Stimulated activated naive CD8-positive, alpha-beta T cell treated with anti-CD3 and anti-CD28 coated beads, Interleukin-15, Interleukin-2, amounts not matched to agents 100 U/mL and 50 U/mL, for 24 hours (primary cell): ENCODE results near the gene EGLN1.
A peak's percentile ranks its signal among the peaks of the same experiment; 100 is the strongest.

Source experiments
- ATAC-seq: fragments of 150-1000 bp; cut with Tn5 transposase; one replicate; pipeline ENCODE4 v1.10.0; 2021
- DNase-seq: peaks from one replicate; pipeline ENCODE4 v3.0.0; 2021

The EGLN1 gene

GRCh38 chr1:231396643-231397042 is 25.4 kb downstream of the EGLN1 start:
- ATAC-seq (no peak), DNase-seq (no peak)

GRCh38 chr1:231395998-231396390 is 26.1 kb downstream of the EGLN1 start:
- no peak for DNase-seq
- ATAC-seq = no peak

- ATAC-seq = no peak
Observed at GRCh38 chr1:231395076-231395997, 26.8 kb downstream of the EGLN1 start.

DNA sequence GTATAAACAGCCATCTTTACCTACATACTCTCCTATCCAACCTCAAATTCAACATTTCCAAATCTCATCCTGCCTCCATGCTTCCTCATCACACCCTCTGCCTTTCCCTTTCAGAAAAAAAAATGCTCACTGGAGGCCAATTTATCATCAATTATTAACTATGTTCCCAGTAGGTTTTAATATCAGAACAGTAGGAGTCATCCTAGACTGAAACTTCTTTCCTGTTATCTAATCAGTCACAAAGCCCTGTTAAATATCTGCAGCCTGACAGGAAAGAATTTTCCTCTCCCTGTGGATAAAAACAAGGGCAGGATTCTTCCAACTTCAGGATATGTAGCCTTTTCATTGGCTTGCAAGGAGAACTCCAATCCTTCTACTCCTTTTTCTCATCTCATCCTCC is 28.4 kb downstream of the EGLN1 start:
- no peak for ATAC-seq
- DNase-seq = no peak

More at GRCh38 chr1:231395076-231395997, 26.8 kb downstream of the EGLN1 start:
- DNase-seq = no peak

GRCh38 chr1:231392389-231393131 is 29.5 kb downstream of the EGLN1 start:
- DNase-seq (no peak), ATAC-seq (no peak)

DNA sequence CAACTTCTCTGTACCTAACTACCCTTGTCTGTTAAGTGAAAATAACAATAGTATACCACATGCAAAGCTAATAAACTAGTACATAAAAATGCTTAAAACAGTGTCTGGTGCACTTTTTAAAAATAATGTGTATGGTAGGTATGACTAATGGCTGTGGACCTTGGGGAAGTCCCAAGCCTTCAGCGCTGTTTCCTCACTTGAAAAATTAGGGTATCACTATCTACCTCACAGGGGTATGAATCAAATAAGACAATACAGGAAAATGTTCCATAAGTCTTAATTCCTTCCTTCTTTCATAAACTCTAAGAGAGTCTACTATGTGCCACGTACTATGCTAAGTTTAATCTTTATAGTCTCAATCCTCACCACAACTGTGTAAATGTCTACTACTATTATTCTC is 32.0 kb downstream of the EGLN1 start:
- no peak for DNase-seq
- ATAC-seq = peak; percentile 95

- DNase-seq (no peak), ATAC-seq (no peak)
Observed at GRCh38 chr1:231387770-231388669, 34.1 kb downstream of the EGLN1 start.

DNA sequence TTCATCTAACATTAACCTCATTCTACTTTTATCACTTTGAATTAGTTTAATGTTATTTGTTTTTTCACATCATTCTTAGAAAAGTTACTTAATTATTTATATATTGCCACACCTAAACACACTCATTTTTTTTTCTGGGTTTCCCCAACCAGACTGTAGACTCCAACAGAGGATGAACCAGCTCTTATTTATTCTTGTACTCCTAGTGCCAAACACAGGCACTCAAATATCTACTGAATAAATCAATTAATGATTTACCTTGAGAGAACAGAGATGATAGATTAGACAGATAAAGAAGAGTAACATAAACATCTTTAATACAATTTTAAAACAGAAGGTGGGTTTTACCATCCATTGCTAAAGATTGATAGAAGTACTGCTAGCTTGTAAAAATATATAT is 35.6 kb downstream of the EGLN1 start:
- no peak for ATAC-seq

GRCh38 chr1:231385416-231385748 is 36.7 kb downstream of the EGLN1 start:
- ATAC-seq (no peak), DNase-seq (no peak)

More for the DNA sequence above, 35.6 kb downstream of the EGLN1 start:
- DNase-seq = no peak

- ATAC-seq (no peak), DNase-seq (no peak)
Observed at GRCh38 chr1:231384696-231385415, 37.2 kb downstream of the EGLN1 start.

DNA sequence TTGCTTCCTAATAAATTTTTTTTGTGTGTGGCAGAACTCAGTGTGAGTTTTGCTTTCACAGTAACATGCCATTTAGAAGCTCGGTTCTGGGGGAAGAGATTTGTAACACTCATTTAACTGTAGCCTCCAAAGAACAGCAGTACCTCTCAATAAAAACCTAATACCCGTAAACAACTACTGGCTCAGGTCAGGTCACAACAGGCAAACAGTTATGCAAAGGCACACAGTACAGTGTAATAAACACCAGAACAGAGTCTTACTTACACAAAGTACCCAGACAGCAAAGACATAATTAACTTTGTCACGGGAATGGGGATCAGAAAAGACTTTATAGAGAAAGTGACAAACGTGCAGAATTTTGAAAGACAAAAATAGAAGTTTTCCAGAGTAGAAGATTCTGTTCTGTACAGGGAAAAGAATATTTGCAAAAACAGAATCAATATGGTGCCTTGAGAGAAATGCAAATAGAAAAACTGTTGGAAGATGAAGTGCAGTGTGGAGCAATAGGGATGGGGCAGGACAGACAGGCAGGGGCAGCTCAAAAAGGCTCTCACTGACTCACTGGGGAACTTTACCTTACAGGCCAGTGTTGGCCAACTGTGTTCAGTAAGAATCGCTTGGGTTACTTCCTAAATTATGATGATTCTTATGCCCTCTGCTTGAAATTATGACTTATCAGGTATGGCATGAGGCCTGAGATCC is 38.8 kb downstream of the EGLN1 start:
- DNase-seq = no peak
- ATAC-seq = no peak

GRCh38 chr1:231382426-231382825 is 39.7 kb downstream of the EGLN1 start:
- no peak for ATAC-seq
- no peak for DNase-seq

DNA sequence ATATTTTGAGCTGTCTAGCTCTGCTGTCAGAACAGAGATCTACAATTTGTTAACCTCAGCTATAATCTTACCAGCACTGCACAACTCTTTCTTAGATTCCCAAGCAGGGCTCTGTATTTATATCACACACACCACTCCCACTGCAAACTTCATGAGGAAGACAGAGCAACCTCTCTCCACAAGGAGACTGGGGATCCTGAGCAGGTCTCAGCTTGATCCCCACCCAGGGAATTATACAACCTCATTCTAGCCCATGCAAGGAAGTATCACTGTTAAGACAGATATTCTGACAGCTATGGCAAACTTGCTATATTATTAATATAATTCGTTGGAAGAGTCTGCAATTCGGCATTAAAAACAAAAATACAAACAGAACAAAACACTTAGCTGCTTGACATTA is 40.4 kb downstream of the EGLN1 start:
- ATAC-seq (no peak), DNase-seq (no peak)

- DNase-seq (peak; percentile 11), ATAC-seq (peak; percentile 78)
Observed at GRCh38 chr1:231376875-231377549, 45.1 kb downstream of the EGLN1 start.

- DNase-seq (no peak), ATAC-seq (no peak)
Observed at GRCh38 chr1:231376101-231376500, 46.0 kb downstream of the EGLN1 start.

- DNase-seq = no peak
- no peak for ATAC-seq
Observed at GRCh38 chr1:231374394-231374793, 47.7 kb downstream of the EGLN1 start.

DNA sequence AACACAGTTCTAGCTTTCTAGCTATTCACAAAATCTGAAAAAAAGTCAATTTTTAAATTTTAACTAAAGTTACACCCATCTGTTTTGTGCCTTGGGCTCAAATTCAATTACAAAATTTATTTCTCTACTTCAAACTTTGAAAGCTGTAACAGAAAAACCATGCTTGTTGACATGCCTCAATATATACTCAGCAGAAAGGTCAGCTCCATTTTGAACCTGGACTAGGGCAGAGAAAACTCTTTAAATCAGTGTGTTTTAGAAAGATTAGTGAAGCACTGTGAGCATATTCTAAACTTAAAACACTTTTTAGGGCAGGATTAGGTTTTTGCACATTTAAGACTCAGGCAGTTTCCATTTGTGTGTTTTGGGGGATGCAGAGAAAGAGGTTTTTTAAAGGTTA is 49.6 kb downstream of the EGLN1 start:
- DNase-seq = no peak
- ATAC-seq = no peak

- ATAC-seq (no peak), DNase-seq (no peak)
Observed at GRCh38 chr1:231369282-231369681, 52.8 kb downstream of the EGLN1 start.

DNA sequence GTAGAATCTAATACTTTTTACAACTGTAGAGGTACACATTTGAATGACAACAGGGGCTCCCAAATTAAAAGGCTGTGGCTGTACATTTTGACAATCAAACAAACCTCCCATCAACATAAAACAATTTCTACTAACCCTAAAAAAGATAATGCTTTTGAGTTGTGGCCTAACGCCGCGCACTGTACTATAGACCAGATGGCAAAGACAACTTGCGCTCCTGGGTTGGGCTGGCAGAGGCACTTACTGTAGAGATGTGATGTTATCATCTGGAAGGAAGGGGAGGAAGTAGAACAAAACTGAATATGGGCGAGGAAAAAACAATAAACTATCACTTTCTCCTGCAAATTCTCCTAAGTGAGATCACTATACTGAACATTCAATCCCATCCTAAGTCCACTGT is 57.9 kb downstream of the EGLN1 start:
- ATAC-seq (no peak), DNase-seq (no peak)

- no peak for DNase-seq
- no peak for ATAC-seq
Observed at GRCh38 chr1:231363624-231364023, 58.5 kb downstream of the EGLN1 start.

GRCh38 chr1:231362325-231362724 is 59.8 kb downstream of the EGLN1 start:
- DNase-seq (no peak), ATAC-seq (no peak)
